ENCODE results near the gene FHIT.

FHIT gene

GRCh38 chr3:59843821-59844220 lies 1407.4 kb downstream of the FHIT start:
- DNase-seq (ENCODE audit: low read depth, low spot score): no peak

DNA sequence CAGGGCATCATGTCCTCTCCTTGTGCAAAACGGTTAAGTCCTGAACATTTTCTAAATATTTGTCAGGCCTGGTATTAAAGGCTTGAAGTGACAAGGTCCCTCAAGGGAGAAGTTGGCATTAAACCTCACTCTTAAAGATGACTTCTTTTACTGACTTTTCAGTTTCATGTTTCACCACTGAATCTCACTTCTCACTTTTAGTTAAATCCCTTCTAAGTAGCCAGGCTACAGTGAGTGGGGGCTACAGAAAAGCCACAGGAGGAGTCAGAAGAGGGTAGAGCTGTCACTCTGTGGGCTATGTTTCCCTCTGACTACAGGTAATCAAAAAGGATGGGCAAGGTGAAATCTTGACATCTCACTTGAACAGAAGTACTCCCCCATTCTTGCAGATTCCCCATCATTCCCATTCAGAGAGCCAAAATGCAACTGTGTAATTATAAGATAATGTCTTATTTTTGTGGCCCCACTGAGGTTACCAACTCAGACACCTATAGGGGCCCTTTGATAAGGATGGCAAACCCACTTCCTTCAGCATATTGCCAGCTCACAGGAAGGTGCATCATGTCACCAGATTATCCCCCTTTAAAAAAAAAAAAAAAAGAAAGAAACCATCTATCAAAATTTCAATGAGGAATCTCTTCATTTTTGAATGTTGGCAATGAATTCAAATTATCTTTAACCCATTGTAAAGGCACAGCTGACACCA lies 1411.3 kb downstream of the FHIT start:
- DNase-seq (ENCODE audit: low read depth, low spot score): no peak

DNA sequence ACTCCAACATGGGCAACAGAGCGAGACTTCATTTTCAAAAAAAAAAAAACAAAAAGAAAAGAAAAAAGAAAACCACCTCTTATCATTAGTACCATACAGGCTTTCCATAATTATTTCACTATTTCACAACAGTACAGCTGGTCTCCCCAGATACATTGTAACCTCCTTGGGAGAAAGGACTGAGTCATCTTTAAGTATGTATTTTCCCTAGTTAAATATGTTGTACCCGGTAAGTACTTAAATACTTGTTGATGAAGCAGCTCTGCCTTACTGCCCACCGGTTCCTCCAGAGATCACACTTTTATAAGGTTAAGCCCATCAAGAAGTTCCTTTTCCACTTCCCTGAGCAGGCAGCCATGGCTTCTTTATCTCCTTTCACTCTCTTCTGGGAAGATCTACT lies 1412.0 kb downstream of the FHIT start:
- DNase-seq (ENCODE audit: low read depth, low spot score): no peak

- no peak for DNase-seq (ENCODE audit: low read depth, low spot score)
These were observed 1414.7 kb downstream of the FHIT start for GRCh38 chr3:59836531-59836930.

GRCh38 chr3:59832702-59833101 lies 1418.5 kb downstream of the FHIT start:
- DNase-seq (ENCODE audit: low read depth, low spot score): no peak

- DNase-seq (ENCODE audit: low read depth, low spot score): no peak
These were observed 1419.0 kb downstream of the FHIT start for GRCh38 chr3:59832241-59832640.

GRCh38 chr3:59831394-59831793 lies 1419.9 kb downstream of the FHIT start:
- no peak for DNase-seq (ENCODE audit: low read depth, low spot score)

- DNase-seq (ENCODE audit: low read depth, low spot score): no peak
These were observed 1421.7 kb downstream of the FHIT start for GRCh38 chr3:59829527-59829926.

DNA sequence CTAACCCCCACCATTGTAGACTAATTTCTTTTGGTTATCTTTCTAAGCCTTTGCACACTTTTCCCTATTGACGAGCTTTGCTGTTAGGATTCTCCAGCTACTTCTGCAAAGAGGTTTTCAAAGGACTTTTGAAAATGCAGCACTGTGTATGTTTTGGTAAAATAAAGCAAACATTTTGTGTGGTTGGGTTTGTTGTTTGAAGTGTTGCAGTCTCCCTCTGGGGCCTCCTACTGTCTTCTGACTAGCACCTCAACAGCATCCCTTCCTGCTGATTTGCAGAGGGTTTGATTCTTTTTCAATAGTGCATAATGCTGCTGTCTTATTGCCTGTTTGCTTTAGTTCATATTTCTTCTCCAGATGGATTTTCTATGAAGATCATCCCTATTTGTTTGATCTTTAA lies 1426.4 kb downstream of the FHIT start:
- no peak for DNase-seq (ENCODE audit: low read depth, low spot score)

GRCh38 chr3:59821274-59821673 lies 1430.0 kb downstream of the FHIT start:
- DNase-seq (ENCODE audit: low read depth, low spot score): no peak

DNA sequence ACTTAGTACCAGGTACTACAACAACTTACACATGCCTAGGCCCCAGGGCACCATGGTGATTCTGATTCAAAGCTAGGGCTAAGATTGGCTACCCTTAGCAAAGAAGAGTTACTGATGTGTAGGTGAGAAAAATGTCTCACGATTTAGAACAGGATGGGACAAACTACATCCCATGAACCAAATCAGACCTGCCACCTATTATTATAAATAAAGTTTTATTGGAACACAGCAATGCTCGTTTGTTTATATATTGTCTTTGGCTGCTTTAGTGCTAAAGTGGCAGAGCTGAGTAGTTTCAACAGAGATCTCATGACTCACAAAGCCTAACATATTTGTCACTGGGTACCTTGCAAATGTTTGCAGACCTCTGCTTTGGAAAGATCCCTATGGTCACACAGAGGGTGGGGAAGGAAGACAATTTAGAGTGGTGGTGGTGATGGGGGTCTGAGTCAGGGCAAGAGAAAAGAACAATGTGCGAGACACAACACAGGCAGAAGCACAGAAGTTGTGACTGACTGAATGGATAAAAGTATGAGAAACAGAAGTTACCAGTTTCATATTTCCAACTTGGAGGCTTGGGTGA lies 1430.8 kb downstream of the FHIT start:
- no peak for DNase-seq (ENCODE audit: low read depth, low spot score)

- no peak for DNase-seq (ENCODE audit: low read depth, low spot score)
These were observed 1432.3 kb downstream of the FHIT start for GRCh38 chr3:59818919-59819300.

GRCh38 chr3:59818033-59818918 lies 1433.0 kb downstream of the FHIT start:
- no peak for DNase-seq (ENCODE audit: low read depth, low spot score)

- DNase-seq (ENCODE audit: low read depth, low spot score): no peak
These were observed 1433.7 kb downstream of the FHIT start for GRCh38 chr3:59817511-59817910.

- no peak for DNase-seq (ENCODE audit: low read depth, low spot score)
These were observed 1434.9 kb downstream of the FHIT start for GRCh38 chr3:59816312-59816711.

GRCh38 chr3:59813148-59813538 lies 1438.1 kb downstream of the FHIT start:
- no peak for DNase-seq (ENCODE audit: low read depth, low spot score)

- no peak for DNase-seq (ENCODE audit: low read depth, low spot score)
These were observed 1438.8 kb downstream of the FHIT start for GRCh38 chr3:59812237-59813147.

- DNase-seq (ENCODE audit: low read depth, low spot score): no peak
These were observed 1440.1 kb downstream of the FHIT start for GRCh38 chr3:59811160-59811559.

- no peak for DNase-seq (ENCODE audit: low read depth, low spot score)
These were observed 1440.6 kb downstream of the FHIT start for GRCh38 chr3:59810606-59811005.

- DNase-seq (ENCODE audit: low read depth, low spot score): no peak
These were observed 1441.4 kb downstream of the FHIT start for GRCh38 chr3:59809710-59810444.

DNA sequence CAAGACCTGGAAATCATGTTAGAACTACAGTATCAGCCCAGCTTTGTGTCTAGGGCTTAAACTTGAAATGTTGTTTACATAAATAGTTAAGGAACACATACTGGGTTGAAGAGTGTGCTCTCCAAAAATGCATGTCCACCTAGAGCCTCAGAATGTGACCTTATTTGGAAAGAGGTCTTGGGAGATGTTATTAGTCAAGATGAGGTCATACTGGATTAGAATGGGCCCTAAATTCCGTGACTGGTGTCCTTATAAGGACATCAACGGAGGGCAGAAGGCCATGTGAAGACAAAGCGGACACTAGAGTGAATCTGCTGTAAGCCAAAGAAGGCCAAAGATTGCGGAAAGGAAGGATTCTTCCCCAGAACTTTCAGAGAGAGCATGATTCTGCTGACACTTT lies 1442.2 kb downstream of the FHIT start:
- DNase-seq (ENCODE audit: low read depth, low spot score): no peak

Data from activated CD4-positive, CD25-positive, alpha-beta regulatory T cell treated with anti-CD3 and anti-CD28 coated beads, Interleukin-2, amount 50 U/mL, for 16 hours (primary cell).